Uterus (tissue), 2 donors: ENCODE data around the gene PITRM1.

Experiments used
- POLR2A ChIP-seq, 2 donors: fragments of 450-650 bp; IDR thresholded peaks; one replicate each; pipeline ENCODE4 v1.6.1; 2016; ENCODE audit warnings: antibody characterized with exemption in 2 of 2, mild to moderate bottlenecking in 1 of 2, moderate library complexity in 1 of 2
- TF ChIP-seq, protein P1 (sequence below), 4 experiments: fragments of 200-600 bp in 2 of 4; fragments of 450-650 bp in 2 of 4; sonication (generic) in 2 of 4; IDR thresholded peaks; one replicate each; pipeline ENCODE4 v1.5.1; 2016 to 2019; ENCODE audit warnings: antibody characterized with exemption in 4 of 4, mild to moderate bottlenecking in 2 of 4, moderate library complexity in 1 of 4

GRCh38 chr10:3145366-3145765 lies 27.2 kb downstream of the PITRM1 start:
- TF ChIP-seq, protein P1, sequence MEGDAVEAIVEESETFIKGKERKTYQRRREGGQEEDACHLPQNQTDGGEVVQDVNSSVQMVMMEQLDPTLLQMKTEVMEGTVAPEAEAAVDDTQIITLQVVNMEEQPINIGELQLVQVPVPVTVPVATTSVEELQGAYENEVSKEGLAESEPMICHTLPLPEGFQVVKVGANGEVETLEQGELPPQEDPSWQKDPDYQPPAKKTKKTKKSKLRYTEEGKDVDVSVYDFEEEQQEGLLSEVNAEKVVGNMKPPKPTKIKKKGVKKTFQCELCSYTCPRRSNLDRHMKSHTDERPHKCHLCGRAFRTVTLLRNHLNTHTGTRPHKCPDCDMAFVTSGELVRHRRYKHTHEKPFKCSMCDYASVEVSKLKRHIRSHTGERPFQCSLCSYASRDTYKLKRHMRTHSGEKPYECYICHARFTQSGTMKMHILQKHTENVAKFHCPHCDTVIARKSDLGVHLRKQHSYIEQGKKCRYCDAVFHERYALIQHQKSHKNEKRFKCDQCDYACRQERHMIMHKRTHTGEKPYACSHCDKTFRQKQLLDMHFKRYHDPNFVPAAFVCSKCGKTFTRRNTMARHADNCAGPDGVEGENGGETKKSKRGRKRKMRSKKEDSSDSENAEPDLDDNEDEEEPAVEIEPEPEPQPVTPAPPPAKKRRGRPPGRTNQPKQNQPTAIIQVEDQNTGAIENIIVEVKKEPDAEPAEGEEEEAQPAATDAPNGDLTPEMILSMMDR (IDR thresholded peaks at IDR 0.05) = no peak
- no peak for TF ChIP-seq POLR2A (IDR thresholded peaks at IDR 0.05)
